Fibroblast of villous mesenchyme (primary cell): ENCODE results near the gene CTCF. TPM values are rescaled to one million over a fixed set of nuclear protein-coding genes. Genes with fewer than 3 reads are reported as not detected.

ENCODE experiments used
- DNase-seq: peaks from one replicate; pipeline ENCODE4 v3.0.0-alpha.2; 2010; ENCODE audit warnings: low read depth
- H3K4me3 ChIP-seq: 2 replicates; pipeline ENCODE4 v1.5.1; 2011; ENCODE audit warnings: low read depth, mild to moderate bottlenecking, low read length
- total RNA-seq: library from RNA; depleted of rRNA; stranded (reverse); fragments of >200 nt; gene quantifications from 2 replicates; pipeline ENCODE4 v1.2.3, GENCODE V29; 2012
- TF ChIP-seq, protein P1 (sequence below): IDR thresholded peaks from 2 replicates; pipeline ENCODE4 v1.5.1; 2012; ENCODE audit warnings: low read depth, mild to moderate bottlenecking, low read length; ENCODE audit not compliant: insufficient read depth

The CTCF gene
- total RNA-seq, 1 donor, result 33.7 TPM

DNA sequence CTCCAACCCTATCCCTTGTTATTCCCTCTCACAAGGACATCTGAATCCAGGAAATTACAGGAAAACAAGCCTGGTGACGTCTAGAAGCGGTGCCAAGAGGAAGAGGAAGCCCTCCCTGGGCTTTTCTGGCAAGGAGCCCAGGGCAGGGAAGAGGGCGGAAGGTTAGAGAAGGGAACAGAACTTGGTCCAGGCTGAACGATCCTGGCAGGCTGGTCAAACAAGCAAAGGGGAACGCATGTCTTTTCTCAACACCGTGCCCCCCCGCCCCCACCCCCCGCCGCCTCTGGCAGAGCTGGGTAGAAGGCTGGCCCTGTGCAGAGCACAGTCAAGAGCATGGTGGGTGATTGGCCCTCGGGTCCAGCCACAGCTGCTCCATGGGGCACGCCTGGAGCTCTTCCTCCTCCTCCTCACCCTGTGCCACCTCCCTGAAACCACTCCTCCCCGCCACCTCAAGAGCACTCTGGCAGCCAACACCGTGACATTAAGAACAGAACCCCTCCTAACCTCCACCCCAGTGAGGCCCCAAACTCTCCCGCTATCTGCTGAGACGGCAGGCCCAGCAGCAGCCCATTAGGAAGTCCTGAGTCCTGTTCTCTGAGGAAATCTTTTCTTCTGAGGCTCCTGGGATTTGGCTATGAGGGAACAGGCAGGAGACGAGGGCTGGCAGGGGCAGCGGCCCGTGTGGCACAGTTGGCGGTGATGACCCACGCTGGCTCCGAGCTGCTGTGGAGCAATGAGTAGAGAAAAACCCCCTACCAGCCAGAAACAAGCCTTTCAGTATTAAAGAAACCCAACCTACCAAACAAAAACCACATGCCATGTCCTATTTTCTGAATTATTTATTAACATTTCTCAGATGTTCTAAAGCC, 111.6 kb downstream of the CTCF start:
- TF ChIP-seq, protein P1, sequence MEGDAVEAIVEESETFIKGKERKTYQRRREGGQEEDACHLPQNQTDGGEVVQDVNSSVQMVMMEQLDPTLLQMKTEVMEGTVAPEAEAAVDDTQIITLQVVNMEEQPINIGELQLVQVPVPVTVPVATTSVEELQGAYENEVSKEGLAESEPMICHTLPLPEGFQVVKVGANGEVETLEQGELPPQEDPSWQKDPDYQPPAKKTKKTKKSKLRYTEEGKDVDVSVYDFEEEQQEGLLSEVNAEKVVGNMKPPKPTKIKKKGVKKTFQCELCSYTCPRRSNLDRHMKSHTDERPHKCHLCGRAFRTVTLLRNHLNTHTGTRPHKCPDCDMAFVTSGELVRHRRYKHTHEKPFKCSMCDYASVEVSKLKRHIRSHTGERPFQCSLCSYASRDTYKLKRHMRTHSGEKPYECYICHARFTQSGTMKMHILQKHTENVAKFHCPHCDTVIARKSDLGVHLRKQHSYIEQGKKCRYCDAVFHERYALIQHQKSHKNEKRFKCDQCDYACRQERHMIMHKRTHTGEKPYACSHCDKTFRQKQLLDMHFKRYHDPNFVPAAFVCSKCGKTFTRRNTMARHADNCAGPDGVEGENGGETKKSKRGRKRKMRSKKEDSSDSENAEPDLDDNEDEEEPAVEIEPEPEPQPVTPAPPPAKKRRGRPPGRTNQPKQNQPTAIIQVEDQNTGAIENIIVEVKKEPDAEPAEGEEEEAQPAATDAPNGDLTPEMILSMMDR, result no peak
- no peak overlapping the region for H3K4me3 ChIP-seq
- peak; percentile 26 for DNase-seq

DNA sequence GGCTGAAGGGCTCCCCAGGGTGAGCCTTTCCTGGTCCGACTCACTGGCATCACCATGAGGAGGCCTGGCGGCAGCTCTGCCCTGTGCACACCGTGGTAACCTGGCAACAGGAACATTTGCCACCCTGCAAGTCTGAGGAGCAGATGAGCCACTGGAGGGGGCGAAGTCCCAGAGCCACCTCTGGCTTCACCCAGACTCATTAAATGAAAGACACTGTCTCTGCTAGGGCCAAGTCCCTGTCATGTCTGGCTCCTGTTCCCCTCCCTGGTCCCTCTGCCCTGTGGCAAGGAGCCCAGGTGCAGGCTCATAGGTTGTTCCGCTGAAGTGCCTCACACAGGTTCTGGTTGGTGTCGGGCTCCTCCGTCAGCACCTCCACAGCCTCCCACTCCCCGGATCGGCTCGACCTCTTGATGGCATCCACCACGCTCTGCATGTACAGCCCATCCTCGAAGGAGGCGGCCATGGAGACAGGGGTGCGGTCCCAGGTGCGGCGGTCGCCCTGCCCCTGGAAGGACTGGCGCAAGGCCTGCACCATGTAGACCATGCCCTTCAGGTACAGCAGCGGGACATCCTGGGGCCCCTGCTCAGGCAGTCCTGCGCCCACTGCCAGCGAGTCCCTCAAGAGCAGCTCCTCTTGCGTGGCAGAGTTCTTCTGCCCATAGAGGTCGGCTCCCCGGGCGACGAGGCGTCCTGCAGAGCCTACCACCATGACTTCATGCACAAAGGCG, 112.7 kb downstream of the CTCF start:
- no peak overlapping the region for H3K4me3 ChIP-seq
- DNase-seq, result no peak
- TF ChIP-seq, protein P1, result no peak

DNA sequence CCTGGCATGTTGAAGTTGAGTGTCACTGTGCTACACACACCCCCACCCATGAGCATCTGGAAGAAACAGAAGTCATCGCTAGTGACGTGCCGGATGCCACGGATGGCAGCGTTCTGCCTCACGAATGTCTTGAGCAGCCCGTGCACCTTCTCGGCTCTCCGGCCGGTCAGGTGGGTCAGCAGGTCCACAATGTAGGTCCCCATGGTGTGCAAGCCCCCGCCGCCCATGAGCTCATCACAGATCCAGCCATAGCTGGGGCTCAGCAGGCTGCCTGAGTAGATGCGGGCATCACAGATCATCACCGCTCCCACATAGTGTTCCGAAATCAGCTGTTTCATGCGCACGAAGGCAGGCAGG, 113.2 kb downstream of the CTCF start:
- TF ChIP-seq, protein P1, result no peak
- no peak overlapping the region for H3K4me3 ChIP-seq
- no peak for DNase-seq

DNA sequence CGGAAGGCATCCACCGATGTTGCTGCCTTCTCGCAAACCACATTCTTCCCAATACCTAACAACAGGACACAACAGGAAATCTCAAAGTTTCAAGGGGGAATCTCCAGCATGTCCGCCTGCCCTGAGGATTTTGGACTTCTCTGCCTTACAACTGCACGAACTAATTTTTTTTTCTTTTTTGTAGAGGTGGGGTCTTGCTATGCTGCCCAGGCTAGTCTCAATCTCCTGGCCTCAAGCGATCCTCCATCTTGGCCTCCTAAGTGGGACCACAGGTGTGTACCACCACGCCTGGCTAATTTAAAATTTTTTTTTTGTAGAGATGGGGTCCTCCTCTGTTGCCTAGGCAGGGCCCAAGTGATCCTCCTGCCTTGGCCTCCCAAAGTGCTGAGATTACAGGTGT, 113.7 kb downstream of the CTCF start:
- DNase-seq, result no peak
- H3K4me3 ChIP-seq, result no peak overlapping the region
- TF ChIP-seq, protein P1, result no peak

DNA sequence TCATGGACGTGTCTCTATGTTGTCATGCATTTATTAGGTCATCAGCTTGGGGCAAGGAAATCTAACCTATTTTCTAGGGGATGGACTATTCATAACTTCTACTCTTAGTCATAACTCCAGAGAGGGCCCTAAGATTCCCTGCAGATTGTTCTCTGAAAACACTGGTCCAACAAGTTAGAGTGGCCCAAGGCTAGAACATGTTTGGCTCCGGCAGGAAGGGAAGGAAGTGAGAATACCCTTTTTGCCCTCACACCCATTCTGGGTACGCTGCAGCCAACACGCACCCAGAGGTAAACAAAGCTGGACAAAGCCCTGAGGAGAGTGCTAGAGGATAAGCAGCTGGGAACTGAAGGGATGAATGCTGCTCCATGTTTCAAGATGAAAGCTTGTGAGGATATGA, 114.2 kb downstream of the CTCF start:
- no peak for DNase-seq
- no peak overlapping the region for H3K4me3 ChIP-seq
- TF ChIP-seq, protein P1, result no peak

DNA sequence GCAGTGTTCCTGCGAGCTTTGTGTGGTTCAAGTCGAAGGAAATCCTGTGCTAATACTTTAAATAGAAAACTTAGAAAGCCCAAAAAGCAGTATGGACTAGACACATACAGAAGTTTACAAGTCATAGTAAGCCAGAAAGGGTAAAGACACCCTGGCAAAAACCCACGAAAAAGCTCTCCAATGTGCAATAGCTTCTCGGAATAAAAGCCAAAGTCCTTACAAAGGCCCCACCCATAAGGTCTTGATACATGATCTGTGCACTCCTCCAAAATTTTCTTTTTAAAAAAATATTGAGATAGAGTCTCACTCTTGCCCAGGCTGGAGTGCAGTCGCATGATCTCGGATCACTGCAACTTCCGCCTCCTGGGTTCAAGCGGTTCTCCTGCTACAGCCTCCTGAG, 114.6 kb downstream of the CTCF start:
- no peak overlapping the region for H3K4me3 ChIP-seq
- DNase-seq, result no peak
- TF ChIP-seq, protein P1, result no peak

DNA sequence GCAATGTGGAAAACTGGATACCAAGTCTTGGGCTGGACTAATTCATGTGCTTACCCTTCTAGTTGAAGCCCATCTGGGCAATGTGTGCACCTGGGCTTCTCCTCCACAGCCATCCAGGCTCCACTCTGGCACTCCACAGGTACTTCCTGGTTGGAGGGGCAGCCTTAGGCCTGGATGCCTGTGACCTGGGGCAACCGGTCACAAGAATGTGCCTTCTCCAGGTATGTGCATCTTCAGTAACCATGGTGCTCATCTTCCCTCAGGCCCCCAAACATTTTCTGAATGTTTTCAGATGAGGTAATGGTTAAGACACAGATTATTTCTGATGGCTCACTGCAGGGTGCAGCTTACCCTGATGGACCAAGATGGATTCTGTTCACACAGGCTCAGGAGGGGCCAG, 115.4 kb downstream of the CTCF start:
- TF ChIP-seq, protein P1, result no peak
- no peak for DNase-seq
- no peak overlapping the region for H3K4me3 ChIP-seq
